ENCODE results near the gene SLC2A9.
"Not testable (repeated sequence)": the region's sequence is repeated elsewhere in the genome, so short reads cannot be mapped to it uniquely, and the experiment has no call there.

The SLC2A9 gene

DNA sequence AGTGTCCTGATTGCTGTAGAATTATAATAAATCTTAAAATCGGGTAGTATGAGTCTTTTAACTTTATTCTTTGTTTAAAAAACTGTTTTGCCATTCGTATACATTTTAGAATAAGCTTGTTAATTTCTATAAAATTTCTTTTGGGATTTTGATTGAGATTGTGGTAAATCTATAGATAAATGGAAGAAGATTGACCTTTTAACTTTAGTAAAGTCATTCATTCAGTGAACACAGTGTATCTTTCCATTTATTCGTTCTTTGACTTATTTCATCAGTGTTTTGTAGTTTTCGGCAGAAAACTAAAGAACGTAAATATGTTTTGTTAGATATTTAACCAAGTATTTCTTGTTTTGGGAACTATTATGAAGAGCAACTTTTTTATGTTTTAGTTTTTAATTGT lies 201.0 kb downstream of the SLC2A9 start:
- no peak for DNase-seq (ENCODE audit: low read depth)

DNA sequence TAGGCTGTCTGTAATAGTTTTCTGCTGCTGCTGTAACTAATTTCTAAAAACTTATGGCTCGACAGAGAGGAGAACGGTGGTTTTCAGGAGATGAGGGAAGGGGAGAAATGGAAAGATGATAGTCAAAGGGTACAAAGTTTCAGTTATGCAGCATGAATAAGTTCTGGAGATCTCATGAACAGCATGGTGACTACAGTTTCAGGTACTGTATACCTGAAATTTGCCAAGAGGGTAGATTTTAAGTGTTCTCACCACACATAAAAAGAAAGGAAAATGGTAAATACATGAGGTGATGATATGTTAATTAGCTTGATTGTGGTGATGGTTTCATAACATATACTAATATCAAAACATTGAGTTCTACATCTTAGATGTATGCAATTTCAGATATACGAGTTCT lies 205.0 kb downstream of the SLC2A9 start:
- DNase-seq (ENCODE audit: low read depth), result no peak

DNA sequence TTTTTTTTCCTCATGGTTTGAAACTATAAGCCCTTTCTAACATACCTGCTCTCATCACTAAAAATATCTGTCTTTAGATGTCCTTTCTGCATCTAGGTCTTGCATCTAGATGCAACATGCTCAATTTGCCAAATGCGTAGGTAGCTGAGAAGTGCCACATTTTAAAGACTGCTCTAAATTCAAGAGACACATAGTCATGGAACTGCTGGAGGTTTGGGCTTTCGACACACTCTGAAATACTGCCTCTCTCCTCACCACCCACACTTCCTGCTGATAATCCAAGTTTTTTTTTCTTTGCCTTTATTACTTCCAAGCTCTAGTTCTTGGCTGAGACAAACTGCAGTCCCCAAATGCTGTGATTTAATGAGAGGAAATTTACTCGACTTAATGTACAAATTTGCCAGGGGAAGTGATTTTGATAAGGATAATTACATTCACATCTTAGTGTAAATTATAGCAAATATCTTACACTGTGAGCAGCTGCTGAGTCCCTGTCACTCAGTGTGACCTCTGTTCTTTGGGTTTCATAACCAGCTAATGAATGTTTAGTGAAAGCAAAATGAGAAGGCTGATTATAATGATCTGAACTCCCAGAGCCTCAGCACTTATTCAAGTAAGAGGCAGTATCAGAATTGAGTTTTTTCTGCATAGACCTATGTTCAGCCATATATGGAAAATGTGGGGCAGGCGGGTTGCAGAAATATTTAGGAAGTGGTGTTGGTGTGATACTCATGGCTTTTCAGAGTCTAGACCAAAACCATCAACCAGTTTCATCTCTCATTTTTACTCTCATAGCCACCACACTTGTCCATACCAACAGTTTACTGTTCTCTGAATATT lies 208.6 kb downstream of the SLC2A9 start:
- DNase-seq (ENCODE audit: low read depth), result no peak

DNA sequence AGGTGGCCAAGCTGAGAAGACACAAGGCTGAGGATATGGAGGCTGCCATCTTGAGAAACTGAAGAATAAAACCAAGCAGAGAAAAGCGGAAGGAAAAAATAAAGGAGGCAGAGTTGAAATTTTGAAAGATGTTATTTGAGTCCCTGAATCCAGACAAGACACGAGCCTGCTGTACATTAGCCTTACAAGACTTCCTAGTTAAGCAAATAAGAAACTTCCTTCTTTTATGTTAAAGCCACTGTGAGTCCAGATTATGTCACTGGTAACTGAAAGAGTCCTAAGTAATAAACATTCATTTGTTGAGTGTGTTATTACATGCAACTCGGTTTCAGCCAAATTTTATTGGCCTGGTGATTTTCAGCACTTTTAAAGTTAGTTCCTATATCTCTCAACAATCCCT lies 209.5 kb downstream of the SLC2A9 start:
- no peak for DNase-seq (ENCODE audit: low read depth)

DNA sequence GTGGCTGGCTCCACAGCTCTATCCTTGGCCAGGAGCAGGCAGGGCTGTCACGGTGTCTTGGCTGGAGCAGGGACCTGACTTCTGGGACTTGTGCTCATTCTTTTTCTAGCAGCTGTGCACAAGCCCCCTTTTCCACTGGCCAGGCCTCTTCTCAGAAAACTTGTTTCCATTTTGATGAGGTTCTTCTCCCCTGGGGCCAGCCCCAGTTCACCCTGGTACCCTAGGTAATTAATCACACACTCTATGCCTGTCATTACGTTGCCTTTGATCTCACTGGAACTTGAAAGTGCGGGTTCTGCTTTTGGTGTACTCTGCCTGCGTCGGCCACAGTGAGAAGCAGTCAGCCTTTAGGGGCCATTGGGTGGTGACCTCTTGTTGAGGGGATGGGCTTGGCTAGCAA lies 213.2 kb downstream of the SLC2A9 start:
- no peak for DNase-seq (ENCODE audit: low read depth)

DNA sequence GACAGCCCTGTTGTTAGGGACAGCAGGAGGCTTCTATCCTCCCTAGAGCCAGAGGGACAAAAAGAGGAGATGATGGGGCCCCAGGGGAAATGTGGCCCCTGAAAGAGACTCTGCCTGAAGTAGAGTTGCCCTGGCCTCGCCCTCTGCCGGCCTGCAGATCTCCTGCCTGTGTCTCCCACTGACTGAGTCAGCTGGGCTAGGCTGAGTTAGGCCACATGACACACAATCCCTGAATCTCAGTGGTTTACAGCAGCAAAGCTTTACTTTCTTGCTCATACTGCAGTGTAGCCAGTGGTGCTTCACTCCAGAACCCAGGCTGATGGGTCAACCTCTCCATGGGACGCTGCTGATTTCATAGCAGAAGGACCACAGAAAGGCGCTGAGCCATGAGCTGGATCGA lies 216.4 kb downstream of the SLC2A9 start:
- DNase-seq (ENCODE audit: low read depth), result no peak

DNA sequence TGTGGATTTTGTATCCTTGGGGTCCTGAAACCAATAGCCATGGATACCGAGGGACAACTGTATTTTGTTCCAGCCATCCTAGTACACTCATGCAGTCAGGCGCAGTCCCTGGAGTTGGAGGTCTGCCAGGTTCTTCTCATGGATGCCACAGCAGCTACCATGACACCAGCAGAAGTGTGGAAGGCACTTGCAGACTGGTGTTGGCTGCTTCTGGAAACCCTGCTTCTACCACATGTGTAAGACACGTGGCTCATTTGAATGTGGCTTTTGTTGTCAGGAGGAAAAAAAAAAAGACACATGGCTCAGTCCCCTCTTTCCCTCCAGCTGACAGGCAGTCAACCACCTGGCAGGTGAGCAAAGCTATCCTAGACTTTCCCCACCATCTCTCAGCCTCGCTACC lies 220.4 kb downstream of the SLC2A9 start:
- DNase-seq (ENCODE audit: low read depth), result no peak

DNA sequence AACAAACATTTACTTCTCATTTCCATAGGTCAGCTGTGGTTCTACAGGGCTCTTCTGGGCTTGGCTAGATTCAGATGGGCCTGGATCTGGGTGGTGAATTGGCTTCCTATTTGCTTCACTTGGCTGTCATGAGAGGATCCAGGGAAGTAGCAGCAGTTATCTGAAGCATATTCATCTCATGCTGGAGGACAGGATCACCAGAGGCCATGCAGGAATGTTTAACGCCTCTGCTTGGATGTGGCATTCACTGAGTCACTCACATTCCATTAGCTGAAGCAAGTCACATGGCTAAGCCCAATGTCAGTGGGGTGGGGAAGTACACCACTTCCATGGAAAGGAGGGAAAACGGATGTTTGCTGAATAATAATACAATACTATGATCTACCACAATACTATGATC lies 224.7 kb downstream of the SLC2A9 start:
- DNase-seq (ENCODE audit: low read depth), result not testable (repeated sequence)

DNA sequence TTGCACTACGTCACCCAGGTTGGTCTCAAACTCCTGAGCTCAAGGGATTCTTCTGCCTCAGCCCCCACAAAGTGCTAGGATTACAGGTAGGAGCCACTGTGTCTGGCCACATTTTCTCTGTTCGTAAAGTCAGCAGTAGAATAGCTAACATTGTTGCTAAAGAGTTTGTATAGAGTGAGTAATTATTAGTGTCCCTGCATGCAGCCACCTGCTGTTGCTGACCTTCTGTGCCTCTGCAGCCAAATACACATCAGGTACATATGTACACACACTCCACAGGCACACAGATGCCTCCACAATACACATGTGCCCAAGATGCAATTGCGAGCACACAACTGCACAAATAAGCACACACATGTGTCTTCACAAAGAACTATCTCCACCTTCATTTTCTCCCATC lies 228.9 kb downstream of the SLC2A9 start:
- no peak for DNase-seq (ENCODE audit: low read depth)

DNA sequence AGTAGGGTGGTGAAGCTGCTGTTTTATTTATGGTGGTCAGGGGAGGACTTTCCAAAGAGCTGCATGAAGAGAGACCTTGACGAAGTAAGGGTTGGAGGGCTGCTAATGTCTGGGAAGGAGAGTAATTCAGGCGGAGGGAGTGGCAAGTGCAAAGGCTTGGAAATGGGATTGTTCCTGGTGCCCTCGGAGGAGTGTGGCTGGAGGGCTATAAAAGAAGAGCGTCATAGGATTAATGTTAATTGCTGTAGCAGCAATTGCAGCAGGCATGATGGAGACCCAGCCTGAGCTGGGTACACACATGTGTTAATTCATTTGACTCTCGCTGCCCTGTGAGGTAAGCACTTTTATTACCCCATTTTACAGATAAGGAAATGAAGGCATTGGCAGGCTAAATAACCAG lies 235.4 kb downstream of the SLC2A9 start:
- DNase-seq (ENCODE audit: low read depth), result not testable (repeated sequence)

DNA sequence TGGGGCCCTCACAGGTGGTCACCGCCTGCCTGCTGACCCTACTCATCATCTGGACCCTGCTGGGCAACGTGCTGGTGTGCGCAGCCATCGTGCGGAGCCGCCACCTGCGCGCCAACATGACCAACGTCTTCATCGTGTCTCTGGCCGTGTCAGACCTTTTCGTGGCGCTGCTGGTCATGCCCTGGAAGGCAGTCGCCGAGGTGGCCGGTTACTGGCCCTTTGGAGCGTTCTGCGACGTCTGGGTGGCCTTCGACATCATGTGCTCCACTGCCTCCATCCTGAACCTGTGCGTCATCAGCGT lies 239.2 kb downstream of the SLC2A9 start:
- no peak for DNase-seq (ENCODE audit: low read depth)

DNA sequence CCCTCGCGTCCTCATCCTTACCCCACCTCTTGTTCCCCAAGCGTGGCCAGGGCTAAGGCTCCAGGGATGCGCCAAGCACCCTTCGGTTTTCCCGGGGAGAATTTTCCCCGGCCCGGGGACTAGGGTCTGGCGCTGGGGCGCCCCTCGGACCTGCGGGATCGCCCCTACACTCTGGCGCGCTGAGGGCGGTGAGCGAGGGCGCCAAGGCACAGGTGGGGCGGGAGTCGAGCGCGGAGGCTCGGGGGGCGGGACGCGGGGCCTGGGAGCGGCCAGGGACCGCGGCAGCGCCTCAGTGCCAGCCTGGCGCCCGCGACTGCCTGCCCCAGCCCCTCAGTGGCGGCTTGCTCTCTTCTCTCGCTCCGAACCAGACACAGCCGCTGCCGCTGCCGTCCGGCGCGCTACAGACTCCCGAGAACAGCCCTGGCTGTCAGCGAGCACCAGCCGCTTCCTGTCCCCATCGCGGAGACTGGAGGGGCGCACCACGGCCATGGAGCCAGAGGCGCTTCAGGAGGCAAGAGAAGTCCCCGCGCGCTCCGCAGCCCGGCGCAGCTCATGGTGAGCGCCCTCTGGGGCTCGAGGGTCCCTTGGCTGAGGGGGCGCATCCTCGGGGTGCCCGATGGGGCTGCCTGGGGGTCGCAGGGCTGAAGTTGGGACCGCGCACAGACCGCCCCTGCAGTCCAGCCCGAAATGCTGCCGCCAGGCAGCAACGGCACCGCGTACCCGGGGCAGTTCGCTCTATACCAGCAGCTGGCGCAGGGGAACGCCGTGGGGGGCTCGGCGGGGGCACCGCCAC lies 239.8 kb downstream of the SLC2A9 start, which contains the start of gene DRD5:
TSS of gene DRD5 (plus strand) at position 292 of the 793 bp plus-strand sequence. CDS start at position 688, 396 bp downstream.
- DNase-seq (ENCODE audit: low read depth), result no peak
